H1 (cell line): ENCODE data around the gene SULT2B1. TPM values are rescaled to one million over a fixed set of nuclear protein-coding genes. Genes with fewer than 3 reads are reported as not detected.
"Not testable (repeated sequence)": the region's sequence is repeated elsewhere in the genome, so short reads cannot be mapped to it uniquely, and the experiment has no call there.

ENCODE experiments used
- CTCF ChIA-PET: fragments of 300-600 bp; sonication (Branson Sonifier 250); formaldehyde crosslinking; loops from one replicate; lab custom pipeline; 2021; ENCODE audit not compliant: partially characterized antibody; lab: Charles Lee
- POLR2A ChIA-PET: fragments of 300-600 bp; sonication (Branson Sonifier 250); formaldehyde crosslinking; loops from one replicate; lab custom pipeline; 2021; ENCODE audit warnings: inconsistent platforms; ENCODE audit not compliant: partially characterized antibody; lab: Charles Lee
- DNase-seq, 2 experiments: peaks; one replicate each; pipeline versions ENCODE4 v3.0.0 to v3.0.0-alpha.2; 2010 to 2022; ENCODE audit warnings: low spot score in 2 of 2, low read depth in 1 of 2, mixed read lengths in 1 of 2
- FAIRE-seq: peaks from 2 replicates; lab custom pipeline; 2011; peaks lifted over from hg19 to GRCh38; lab: Jason Lieb, UNC
- H2AFZ ChIP-seq: 2 replicates; pipeline ENCODE4 v1.8.1; 2012; ENCODE audit warnings: low read length, inconsistent platforms
- H2AK5ac ChIP-seq: 2 replicates; pipeline ENCODE4 v1.6.1; 2013; ENCODE audit warnings: low read depth, low read length
- H2BK120ac ChIP-seq: replicated peaks from 2 replicates; pipeline ENCODE3; 2013; ENCODE audit warnings: low read depth, low read length, inconsistent platforms
- H2BK12ac ChIP-seq: 2 replicates; pipeline ENCODE4 v1.6.1; 2013; ENCODE audit warnings: low read depth, low read length
- H2BK15ac ChIP-seq: 2 replicates; pipeline ENCODE4 v1.6.1; 2013; ENCODE audit warnings: low read length
- H2BK20ac ChIP-seq: 2 replicates; pipeline ENCODE4 v1.6.1; 2013; ENCODE audit warnings: low read length
- H2BK5ac ChIP-seq: 2 replicates; pipeline ENCODE4 v1.6.1; 2013; ENCODE audit warnings: low read depth, low read length
- H3K14ac ChIP-seq: 2 replicates; pipeline ENCODE4 v1.6.1; 2013; ENCODE audit warnings: inconsistent platforms; ENCODE audit not compliant: insufficient read length
- H3K18ac ChIP-seq: 2 replicates; pipeline ENCODE4 v1.6.1; 2013; ENCODE audit warnings: low read length; ENCODE audit errors: extremely low read depth
- H3K23ac ChIP-seq: 2 replicates; pipeline ENCODE4 v1.6.1; 2013; ENCODE audit warnings: inconsistent platforms; ENCODE audit not compliant: insufficient read length
- H3K23me2 ChIP-seq: 2 replicates; pipeline ENCODE4 v1.6.1; 2013; ENCODE audit warnings: low read depth, low read length
- H3K27ac ChIP-seq: 2 replicates; pipeline ENCODE4 v1.6.1; 2011; ENCODE audit warnings: low read depth, low read length, inconsistent platforms
- H3K27me3 ChIP-seq, 4 experiments: replicated peaks in 1 of 4; 1 replicate in 1 of 4; 2 replicates in 3 of 4; pipeline versions ENCODE4 v1.6.1 to v1.8.1; 2011 to 2013; ENCODE audit warnings: low read length in 3 of 4, mild to moderate bottlenecking in 3 of 4, inconsistent platforms in 2 of 4, mixed read lengths in 2 of 4, moderate library complexity in 1 of 4; ENCODE audit not compliant: control insufficient read depth in 3 of 4, insufficient read depth in 3 of 4; ENCODE audit errors: extremely low read depth in 1 of 4
- H3K36me3 ChIP-seq, 4 experiments: 2 replicates each; pipeline versions ENCODE4 v1.6.1 to v1.8.1; 2011 to 2013; ENCODE audit warnings: mild to moderate bottlenecking in 4 of 4, low read length in 3 of 4, moderate library complexity in 2 of 4, control low read depth in 1 of 4, inconsistent platforms in 1 of 4; ENCODE audit not compliant: insufficient read depth in 4 of 4, control insufficient read depth in 2 of 4
- H3K4ac ChIP-seq: replicated peaks from 2 replicates; pipeline ENCODE3; 2013; ENCODE audit warnings: low read length, low read depth, mixed read lengths, inconsistent platforms; ENCODE audit not compliant: insufficient read length
- H3K4me1 ChIP-seq, 4 experiments: replicated peaks in 1 of 4; 1 replicate in 1 of 4; 2 replicates in 3 of 4; pipeline versions ENCODE4 v1.6.1 to v1.8.1; 2011 to 2013; ENCODE audit warnings: low read length in 3 of 4, inconsistent platforms in 2 of 4, mixed read lengths in 1 of 4; ENCODE audit not compliant: insufficient read depth in 4 of 4, control insufficient read depth in 3 of 4
- H3K4me2 ChIP-seq, 2 experiments: 2 replicates each; pipeline versions ENCODE4 v1.6.1 to v1.8.1; 2011 to 2013; ENCODE audit warnings: low read depth in 2 of 2, low read length in 2 of 2, control low read depth in 1 of 2, inconsistent platforms in 1 of 2, mild to moderate bottlenecking in 1 of 2; ENCODE audit not compliant: insufficient read depth in 1 of 2
- H3K4me3 ChIP-seq, 4 experiments: fragments of 200-600, 300-600 bp in 1 of 4; sonication (generic), shearing (Covaris generic), sonication (Bioruptor Twin) in 1 of 4; 2 replicates each; pipeline versions ENCODE4 v1.5.1 to v1.8.1; 2011 to 2016; ENCODE audit warnings: low read length in 4 of 4, low read depth in 3 of 4, control low read depth in 2 of 4, inconsistent platforms in 2 of 4, mild to moderate bottlenecking in 2 of 4, mixed read lengths in 1 of 4, moderate library complexity in 1 of 4; ENCODE audit not compliant: insufficient read depth in 2 of 4; ENCODE audit errors: extremely low read depth in 1 of 4
- H3K56ac ChIP-seq: replicated peaks from 2 replicates; pipeline ENCODE3; 2013; ENCODE audit warnings: low read depth, mild to moderate bottlenecking, mixed read lengths, low read length, inconsistent platforms; ENCODE audit not compliant: insufficient read length
- H3K79me1 ChIP-seq: 2 replicates; pipeline ENCODE4 v1.6.1; 2013; ENCODE audit warnings: low read depth, low read length, control low read depth
- H3K79me2 ChIP-seq, 2 experiments: 2 replicates each; pipeline versions ENCODE4 v1.6.1 to v1.8.1; 2012 to 2013; ENCODE audit warnings: low read length in 2 of 2, mild to moderate bottlenecking in 2 of 2, inconsistent platforms in 1 of 2; ENCODE audit not compliant: insufficient read depth in 2 of 2, control insufficient read depth in 1 of 2
- H3K9ac ChIP-seq, 4 experiments: replicated peaks in 1 of 4; 1 replicate in 1 of 4; 2 replicates in 3 of 4; pipeline versions ENCODE4 v1.6.1 to v1.8.1; 2011 to 2013; ENCODE audit warnings: low read depth in 3 of 4, low read length in 3 of 4, control low read depth in 2 of 4, mild to moderate bottlenecking in 2 of 4, moderate library complexity in 2 of 4, inconsistent platforms in 1 of 4; ENCODE audit errors: extremely low read depth in 1 of 4
- H3K9me3 ChIP-seq, 2 experiments: 2 replicates each; pipeline versions ENCODE4 v1.6.1 to v1.8.1; 2012 to 2013; ENCODE audit warnings: mild to moderate bottlenecking in 2 of 2, moderate library complexity in 2 of 2, control low read depth in 1 of 2, inconsistent platforms in 1 of 2, low read depth in 1 of 2, low read length in 1 of 2, mixed read lengths in 1 of 2; ENCODE audit not compliant: insufficient read depth in 2 of 2
- H4K20me1 ChIP-seq, 2 experiments: replicated peaks in 1 of 2; 2 replicates each; pipeline versions ENCODE3 to v1.8.1; 2011 to 2013; ENCODE audit warnings: inconsistent platforms in 2 of 2, low read length in 2 of 2, mild to moderate bottlenecking in 1 of 2; ENCODE audit not compliant: insufficient read depth in 2 of 2, control insufficient read depth in 1 of 2
- H4K5ac ChIP-seq: 2 replicates; pipeline ENCODE4 v1.6.1; 2013; ENCODE audit warnings: low read length, low read depth, mixed read lengths, inconsistent platforms; ENCODE audit not compliant: insufficient read length
- H4K8ac ChIP-seq: 2 replicates; pipeline ENCODE4 v1.8.0; 2013; ENCODE audit warnings: mild to moderate bottlenecking, moderate library complexity, low read length, inconsistent platforms; ENCODE audit not compliant: insufficient read depth; ENCODE audit errors: extremely low read depth
- H4K91ac ChIP-seq: replicated peaks from 2 replicates; pipeline ENCODE3; 2013; ENCODE audit warnings: low read length, mixed read lengths, inconsistent platforms; ENCODE audit not compliant: insufficient read length
- WGBS, 2 experiments: shearing (Covaris generic) in 1 of 2; methylation state at CpG; one replicate each; pipeline versions ENCODE4 v1.1.6 to v1.1.7; 2013 to 2015; ENCODE audit warnings: low lambda C conversion rate in 2 of 2, mixed read lengths in 2 of 2, inconsistent platforms in 1 of 2, low coverage in 1 of 2, missing lambda C conversion rate in 1 of 2; ENCODE audit not compliant: insufficient replicate concordance in 2 of 2, insufficient coverage in 1 of 2, insufficient read length in 1 of 2; ENCODE audit errors: extremely low coverage in 1 of 2, missing lambda C conversion rate in 1 of 2; 5-methylcytosine and 5-hydroxymethylcytosine counted together
- polyA plus RNA-seq, 7 experiments: library from polyadenylated mRNA; depleted of rRNA in 3 of 7; stranded (reverse) in 5 of 7; unstranded in 2 of 7; fragments of >200 nt in 5 of 7; fragments of 200-250 nt in 2 of 7; gene quantifications; 1 replicate in 5 of 7; 2 replicates in 1 of 7; 4 replicates in 1 of 7; pipeline versions ENCODE4 v1.2.1 to v1.2.3, GENCODE V29; 2011 to 2013; ENCODE audit warnings: missing spikeins in 2 of 7, mixed read lengths in 2 of 7
- total RNA-seq: library from RNA; stranded (reverse); fragmentation: NEBNext Ultra II Directional; extraction: Animal tissue kit (Norgen Biotek cat#: 25700); gene quantifications from 2 replicates; pipeline ENCODE4 v1.2.1, GENCODE V29; 2021

The SULT2B1 gene
- total and polyA plus RNA-seq, 2 of the 8 experiments (the other 6 are each of a cell fraction or from before 2014, with no cell fraction given): 1.5 to 2.6 TPM

GRCh38 chr19:48538057-48538456 lies 13.9 kb upstream of the SULT2B1 start:
- not testable (repeated sequence) for H2AFZ ChIP-seq, H2BK15ac ChIP-seq, H3K4me2 ChIP-seq, FAIRE-seq, H3K4ac ChIP-seq, H3K79me1 ChIP-seq, H3K9me3 ChIP-seq, H3K27ac ChIP-seq, H3K9ac ChIP-seq, H3K18ac ChIP-seq, H4K8ac ChIP-seq, H2BK12ac ChIP-seq, H3K4me1 ChIP-seq, H4K91ac ChIP-seq, DNase-seq, H3K23ac ChIP-seq, H2BK20ac ChIP-seq, H4K20me1 ChIP-seq, H3K56ac ChIP-seq, H3K27me3 ChIP-seq, H2BK5ac ChIP-seq, H2AK5ac ChIP-seq, H2BK120ac ChIP-seq, H3K36me3 ChIP-seq, H4K5ac ChIP-seq, H3K79me2 ChIP-seq, H3K4me3 ChIP-seq, H3K14ac ChIP-seq, H3K23me2 ChIP-seq
- WGBS, 2 experiments: 100% methylated on average over 6 of the region's 8 CpGs; no CpG with 5 or more reads in 1 of the 2 experiments
- CTCF ChIA-PET: interaction anchor here (0.9 to 2.4 kb wide), 3 partner anchors 10 to 49 kb away, joined by 3 to 6 read pairs (median 3); no protein-coding TSS in a partner anchor
- POLR2A ChIA-PET: interaction anchor here (0.7 to 1.4 kb wide), 3 partner anchors 15 to 68 kb away, joined by 3 read pairs; partner anchors contain the start of gene SULT2B1
